C1 segment of cervical spinal cord (tissue), 14 donors: ENCODE results near the gene TRIP4.
A peak's percentile ranks its signal among the peaks of the same experiment; 100 is the strongest.
"Not testable (repeated sequence)": the region's sequence is repeated elsewhere in the genome, so short reads cannot be mapped to it uniquely, and the experiment has no call there.

ENCODE experiments used
- DNase-seq, 14 donors: peaks; one replicate each; lab custom pipeline; 2025; lab: John Stamatoyannopoulos, UW

The TRIP4 gene

DNA sequence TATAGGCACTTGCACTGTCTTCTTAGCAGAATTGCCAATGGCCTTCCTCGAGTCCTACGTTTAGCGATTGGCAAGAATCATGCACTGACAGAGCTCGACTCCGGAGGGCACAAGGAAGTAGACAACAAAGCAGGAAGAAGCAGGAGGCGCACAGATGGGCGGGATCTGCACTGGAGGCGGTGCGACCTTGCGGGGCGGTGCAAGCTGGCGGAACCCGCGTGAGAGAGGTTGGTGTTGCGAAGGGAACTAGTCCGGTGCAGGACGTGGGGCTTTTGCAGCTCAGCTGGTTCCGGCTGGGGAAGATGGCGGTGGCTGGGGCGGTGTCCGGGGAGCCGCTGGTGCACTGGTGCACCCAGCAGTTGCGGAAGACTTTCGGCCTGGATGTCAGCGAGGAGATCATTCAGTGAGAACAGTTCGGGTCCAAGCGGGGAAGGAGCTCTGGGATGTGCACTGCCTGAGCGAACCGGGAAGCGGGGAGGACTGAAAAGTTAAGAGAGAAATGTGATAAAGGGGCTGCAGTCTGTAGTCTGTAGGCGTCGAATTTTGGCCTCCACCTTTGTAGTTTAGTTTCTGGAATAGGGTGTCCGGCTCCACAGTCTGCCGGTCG is at the start of gene TRIP4:
Gene TRIP4 (plus strand): TSS at position 275 of the 607 bp plus-strand sequence. CDS start 28 bp downstream, at position 303.
- DNase-seq = peak; percentile 24 to 93 (median 84)

DNA sequence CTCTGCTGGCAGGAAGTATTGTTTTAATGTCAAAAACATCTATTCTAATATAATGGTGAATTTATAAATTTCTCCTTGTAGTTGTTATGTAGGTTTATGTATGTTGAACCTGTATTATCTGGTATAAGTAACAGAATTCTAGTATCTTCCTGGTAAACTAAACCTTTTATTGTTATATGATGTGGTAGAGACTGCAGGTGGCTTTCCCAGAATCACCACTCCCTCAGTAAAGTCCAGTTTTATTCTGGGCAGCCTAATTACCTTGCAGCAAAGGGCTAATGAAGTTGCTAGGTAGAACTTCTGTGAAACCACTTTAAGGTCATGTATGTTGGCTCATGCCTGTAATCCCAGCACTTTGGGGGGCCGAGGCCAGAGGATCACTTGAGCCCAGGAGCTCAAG is 47.3 kb upstream of the TRIP4 start:
- no peak for DNase-seq

DNA sequence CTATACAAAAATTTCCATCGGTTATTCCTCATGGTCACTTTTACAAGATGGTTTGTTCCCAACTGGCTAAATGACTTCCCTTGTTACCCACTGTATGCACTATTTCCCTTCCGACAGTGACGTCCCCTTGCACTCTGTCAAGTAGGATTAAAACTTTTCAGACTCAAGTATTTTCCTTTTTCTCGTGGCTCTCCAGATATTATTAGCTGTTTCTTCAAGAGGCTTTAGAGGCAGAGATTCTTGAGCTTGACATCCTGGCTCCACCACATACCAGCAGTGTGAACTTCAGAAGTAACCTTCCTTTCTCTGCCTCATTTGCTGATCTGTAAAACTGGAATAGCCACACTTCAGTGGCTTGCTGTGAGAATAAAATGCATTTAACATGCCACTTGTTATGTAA is 45.7 kb upstream of the TRIP4 start:
- DNase-seq = no peak

DNA sequence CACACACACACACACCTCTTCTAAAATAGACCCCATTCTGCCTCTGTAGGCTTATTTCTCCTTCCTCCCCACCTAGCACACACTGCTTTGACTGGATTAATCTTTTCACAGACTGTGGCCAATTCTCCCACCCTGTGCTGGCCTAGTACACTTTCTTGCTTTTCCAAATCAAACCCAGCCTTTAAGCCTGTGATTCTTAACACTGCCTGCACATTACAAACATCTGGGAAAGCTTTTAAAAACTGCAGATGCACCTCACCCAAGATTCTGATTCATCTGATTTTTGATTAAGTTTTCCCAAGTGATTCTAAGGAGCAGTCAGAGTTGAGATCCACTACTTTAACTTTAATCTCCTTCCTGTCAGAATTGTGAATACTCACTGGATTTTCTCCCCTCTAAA is 44.4 kb upstream of the TRIP4 start:
- DNase-seq = no peak

DNA sequence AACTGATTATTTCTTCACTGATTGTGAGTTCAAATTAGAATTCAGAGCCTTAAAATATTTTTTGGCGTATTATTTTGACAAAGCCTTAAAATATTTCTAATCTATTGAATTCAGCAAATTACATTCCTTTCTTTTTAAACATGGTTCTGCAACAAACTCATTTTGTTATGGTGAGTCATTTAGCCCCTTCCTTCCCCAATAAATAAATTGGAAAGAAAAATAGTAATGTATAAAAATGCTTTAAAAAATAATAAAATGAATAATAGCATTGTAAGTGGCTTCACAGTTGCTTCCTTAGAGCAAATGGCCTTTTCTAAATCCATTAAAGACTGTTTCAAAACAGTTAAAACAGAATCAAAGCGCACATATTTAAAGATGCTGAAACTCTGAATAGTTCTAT is 43.8 kb upstream of the TRIP4 start:
- DNase-seq = no peak

DNA sequence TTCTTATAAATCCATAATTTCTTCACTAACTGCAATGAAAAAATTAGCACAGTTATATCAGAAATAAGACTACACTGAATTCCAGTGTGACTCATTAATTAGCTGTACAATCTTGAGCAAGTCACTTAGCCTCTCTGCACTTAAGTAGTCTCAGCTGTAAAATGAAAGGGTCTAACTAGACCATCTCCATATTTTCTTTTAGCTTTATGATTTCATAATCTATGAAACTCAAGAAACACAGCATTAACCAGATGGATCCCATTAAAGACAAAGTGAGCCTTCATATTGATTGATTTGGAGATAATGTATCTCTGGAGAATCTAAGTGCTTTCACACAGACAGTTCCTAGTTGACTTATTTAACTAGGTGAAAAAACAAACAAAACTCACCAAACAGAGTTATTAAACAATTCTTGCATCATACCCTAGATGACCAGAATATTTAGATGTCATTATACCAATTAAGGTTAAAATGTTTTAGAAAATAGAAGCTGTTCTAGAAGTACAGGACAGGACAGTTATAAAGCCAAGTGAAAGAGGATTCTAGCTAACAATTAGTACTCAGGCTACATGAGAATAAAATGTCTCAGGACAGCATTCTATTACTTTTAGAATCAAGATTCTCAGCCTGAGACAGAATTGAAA is 42.9 kb upstream of the TRIP4 start:
- no peak for DNase-seq

DNA sequence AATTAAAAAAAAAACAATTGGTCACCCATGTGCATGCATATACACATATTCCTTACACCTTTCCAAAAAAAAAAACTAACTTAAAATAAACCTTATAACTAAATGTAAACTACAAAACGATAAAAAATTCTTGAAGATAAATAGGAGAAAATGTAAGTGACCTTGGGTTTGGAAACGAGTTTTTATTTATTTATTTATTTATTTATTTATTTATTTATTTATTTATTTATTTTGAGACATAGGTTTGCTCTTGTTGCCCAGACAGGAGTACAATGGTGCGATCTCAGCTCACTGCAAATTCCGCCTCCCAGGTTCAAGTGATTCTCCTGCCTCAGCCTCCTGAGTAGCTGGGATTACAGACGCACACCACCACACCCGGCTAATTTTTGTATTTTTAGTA is 41.4 kb upstream of the TRIP4 start:
- DNase-seq = not testable (repeated sequence)

DNA sequence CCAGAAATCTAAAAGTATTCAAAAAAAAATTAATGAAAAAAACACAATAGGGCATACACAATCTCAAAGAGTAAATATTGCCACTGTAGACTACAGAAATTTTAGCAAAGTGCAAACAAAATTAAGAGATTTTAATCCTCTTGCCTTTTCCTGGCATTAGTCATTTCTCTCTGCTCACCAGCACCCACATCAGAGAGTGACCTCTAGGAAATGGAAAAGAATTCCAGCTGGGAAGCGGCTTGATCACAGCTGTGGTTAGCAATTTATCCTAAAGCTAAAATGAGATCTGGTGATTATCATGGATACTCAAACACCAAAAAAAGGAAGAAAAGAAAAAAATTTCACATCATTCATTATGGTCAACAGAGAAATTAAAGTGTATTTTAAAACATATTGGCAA is 39.2 kb upstream of the TRIP4 start:
- no peak for DNase-seq

DNA sequence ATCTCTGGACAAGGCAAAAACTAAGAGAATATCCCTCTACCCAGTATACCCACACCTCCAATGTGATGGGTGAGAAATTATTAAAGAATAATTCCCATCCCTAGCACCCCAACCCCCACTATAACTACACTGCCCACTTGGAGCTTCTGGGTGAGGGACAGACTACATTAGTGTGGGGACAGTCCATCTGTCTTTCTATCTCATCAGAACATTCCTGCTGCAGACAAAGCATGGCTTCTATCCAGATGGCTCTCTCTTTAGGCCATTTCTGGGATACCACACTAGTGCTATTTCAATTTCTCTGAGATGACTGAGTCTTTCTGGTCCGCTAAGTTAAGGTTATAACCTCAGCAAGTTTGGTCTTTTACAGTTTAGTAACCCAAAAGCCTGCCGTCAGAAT is 38.3 kb upstream of the TRIP4 start:
- DNase-seq = no peak

DNA sequence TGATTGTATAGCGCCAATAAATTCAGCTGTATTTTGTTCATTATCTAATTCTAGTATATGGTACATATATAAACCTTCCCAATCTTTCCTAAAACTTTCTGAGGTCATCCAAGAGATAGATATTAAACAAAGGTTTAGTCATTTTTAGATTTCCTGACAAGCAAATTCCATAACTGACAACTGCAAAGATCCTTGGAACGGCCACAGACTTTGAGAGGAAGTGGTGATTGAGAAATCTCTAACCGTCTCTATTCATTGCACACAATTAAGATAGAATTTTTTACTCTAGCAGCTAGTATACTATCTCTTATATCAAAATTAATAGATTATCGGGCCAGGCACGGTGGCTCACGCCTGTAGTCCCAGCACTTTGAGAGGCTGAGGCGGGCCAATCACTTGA is 36.4 kb upstream of the TRIP4 start:
- no peak for DNase-seq

DNA sequence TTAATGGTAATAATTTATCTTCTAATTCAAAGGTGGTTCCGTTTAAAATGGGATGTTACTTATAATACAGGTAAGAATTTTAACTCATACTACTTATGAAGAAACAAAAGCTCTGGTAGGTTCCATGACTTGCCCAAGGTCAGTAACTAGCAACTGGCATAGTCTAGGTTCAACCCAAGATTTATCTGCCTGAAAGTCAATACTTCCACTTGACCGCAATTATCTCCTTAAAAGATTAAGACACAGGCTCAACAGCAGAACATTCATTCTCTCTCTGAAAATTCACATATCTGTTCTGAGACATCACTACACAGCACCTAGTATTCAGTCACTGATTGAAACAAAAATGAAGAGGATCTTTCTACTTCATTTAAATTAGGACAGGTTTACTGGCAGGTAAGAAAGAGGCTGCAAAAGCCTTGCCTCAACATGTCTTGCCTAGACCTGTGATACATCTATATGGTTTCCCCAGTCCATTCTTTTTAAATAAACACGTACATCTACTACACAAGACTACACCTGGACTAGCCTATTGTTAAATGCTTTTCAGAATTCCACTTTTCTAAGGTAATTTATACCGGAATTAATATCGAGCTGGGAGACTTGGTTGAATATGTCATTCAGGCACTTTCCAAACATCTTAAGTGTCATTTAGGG is 32.8 kb upstream of the TRIP4 start:
- no peak for DNase-seq

DNA sequence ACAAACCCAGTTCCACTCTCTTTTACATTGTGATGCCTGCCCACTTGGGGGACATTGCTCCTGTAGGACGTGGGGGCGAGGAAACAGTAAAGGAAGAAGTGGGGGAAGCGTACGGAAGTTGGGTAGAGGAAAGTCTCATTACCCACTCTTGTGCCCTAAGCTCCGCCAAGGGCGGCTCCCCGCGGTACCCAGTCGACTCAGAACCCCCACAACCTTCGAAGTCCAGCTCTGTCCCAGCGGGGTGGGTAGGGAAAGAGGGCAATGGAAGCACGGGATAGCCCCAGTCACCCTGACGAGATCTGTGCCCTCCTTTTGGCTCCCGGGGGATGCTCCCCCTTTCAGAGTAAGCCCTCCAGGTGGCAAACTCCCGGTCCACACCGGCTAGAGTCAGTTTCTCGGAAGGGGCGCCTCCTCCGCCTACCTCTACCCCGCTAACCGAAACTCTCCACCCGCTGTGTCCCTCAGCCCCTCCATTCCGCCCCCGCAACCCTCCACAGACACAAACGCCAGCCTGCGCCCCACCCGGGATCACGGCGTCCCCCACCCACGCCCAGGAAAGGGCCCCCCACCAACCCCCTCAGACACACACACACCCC is 32.2 kb upstream of the TRIP4 start:
- DNase-seq = peak in 4 of 14 donors; percentile 20 to 31 (median 24)

DNA sequence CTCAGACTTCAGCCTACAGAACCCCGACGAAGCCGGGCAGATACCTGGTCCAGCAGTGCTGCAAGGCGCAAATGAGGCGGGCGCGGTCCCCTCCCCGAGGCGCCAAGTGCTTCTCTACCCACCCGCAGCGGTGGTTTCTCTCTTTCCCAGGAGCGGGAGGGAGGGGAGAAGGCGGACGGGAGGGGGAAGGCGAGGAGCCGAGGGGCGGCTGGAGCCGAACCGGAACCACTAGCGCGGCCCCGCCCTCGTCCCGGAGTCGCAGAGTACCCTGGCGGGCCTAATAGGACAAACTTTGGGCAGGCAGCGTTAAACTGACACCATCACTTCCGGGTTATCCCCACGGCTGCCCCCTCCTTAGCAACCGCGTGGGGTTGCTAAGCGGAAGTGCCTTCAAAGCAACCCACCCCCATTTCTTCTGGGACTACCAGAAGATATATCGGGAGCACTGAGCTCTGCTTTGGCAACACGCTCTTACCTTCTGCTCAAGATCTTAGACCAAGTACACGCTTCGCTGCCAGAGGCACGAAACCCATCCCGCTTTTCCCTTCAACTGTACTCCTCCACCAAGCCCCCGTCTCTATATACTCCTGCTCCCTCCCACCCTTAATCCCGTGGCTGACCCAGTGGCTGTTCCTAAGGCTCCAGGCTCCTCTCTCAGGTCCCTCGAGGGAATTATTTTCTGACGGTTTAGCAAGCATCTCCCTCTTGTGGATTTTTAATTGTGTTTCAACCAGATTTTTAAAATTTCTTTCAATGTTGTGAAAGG is 31.5 kb upstream of the TRIP4 start, which contains the start of gene CSNK1G1:
Gene CSNK1G1 (minus strand): TSS at position 230 of the 766 bp plus-strand sequence. CDS start 55,674 bp downstream, outside the sequence.
- DNase-seq = peak; percentile 15 to 95 (median 88)

DNA sequence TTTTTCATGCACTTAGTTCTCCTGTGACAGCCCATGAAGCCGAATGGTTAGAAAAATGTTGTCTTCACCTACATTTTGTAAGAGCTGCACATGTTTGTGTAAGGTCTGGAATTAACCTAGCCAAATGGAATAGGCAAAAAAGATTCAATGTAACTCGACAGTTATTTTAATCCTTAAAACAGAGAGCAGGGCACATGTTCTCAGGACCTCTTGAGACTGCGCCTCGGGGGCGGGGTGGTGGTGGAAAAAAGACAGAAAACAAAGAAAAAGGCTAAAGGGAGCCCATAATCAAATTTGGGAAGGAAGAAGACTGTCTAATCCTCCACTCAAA is 31.0 kb upstream of the TRIP4 start:
- DNase-seq = no peak

DNA sequence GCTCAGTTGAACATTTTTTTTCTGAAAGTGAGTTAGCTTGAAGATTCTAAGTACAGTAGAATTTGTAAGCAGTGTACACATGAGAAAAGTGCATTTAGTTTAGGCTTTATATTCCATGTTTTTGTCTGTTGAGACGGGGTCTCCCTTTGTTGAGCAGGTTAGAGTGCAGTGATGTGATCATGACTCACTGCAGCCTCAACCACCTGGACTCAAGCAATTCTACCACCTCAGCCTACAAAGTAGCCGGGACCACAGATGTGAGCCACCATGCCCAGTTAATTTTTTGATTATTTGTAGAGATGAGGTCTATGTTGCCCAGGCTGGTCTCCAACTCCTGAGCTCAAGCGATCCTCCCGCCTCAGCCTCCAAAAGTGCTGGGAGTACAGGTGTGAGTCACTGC is 26.4 kb upstream of the TRIP4 start:
- no peak for DNase-seq

DNA sequence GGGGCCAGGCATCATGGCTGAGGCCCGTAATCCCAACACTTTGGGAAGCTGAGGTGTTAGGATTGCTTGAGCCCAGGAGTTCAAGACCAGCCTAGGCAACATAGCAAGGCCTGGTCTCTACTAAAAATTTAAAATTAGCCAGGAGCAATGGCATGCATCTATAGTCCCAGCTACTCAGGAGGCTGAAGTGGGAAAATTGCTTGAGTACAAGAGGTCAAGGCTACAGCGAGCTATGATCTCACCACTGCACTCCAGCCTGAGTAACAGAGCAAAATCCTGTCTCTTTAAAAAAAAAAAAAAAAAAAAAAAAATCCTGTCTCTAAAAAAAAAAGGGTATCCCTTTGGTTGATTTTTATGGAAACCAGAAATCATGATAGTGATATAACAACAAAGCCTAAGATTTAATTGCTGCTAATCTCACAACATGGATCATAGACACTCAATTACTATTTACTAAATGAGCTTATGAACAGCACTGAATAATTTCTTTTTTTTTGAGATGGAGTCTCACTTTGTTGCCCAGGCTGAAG is 18.5 kb upstream of the TRIP4 start:
- DNase-seq = no peak

DNA sequence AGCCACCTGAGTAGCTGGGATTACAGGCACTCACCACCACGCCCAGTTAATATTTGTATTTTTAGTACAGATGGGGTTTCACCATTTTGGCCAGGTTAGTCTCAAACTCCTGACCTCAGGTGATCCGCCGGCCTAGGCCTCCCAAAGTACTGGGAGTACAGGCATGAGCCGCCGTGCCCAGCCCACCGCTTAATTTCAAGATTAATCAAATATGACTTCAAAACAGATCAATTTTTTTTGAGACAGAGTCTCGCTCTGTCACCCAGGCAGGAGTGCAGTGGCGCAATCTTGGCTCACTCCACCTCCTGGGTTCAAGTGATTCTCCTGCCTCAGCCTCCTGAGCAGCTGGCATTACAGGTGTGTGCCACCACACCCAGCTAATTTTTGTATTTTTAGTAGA is 16.3 kb upstream of the TRIP4 start:
- DNase-seq = not testable (repeated sequence)

DNA sequence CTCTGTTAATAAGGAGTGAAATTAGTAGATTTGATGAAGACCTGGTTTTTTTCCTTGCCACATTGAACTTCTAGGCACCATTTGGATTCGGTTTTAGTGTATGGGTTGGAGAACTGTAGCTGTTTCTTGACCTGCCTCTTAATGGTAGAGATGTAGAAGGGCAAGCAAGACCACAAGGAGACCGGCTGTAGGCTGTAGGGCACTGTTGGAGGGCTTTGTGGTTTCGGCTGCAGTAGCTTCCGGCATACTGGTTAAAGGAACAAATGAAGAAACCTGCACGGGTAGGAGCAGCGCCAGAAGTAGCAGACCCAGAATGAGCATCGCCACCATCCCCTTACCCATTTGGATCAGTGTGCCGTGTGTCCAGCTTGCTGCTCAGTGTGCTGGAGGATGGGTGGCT is 14.3 kb upstream of the TRIP4 start:
- no peak for DNase-seq

DNA sequence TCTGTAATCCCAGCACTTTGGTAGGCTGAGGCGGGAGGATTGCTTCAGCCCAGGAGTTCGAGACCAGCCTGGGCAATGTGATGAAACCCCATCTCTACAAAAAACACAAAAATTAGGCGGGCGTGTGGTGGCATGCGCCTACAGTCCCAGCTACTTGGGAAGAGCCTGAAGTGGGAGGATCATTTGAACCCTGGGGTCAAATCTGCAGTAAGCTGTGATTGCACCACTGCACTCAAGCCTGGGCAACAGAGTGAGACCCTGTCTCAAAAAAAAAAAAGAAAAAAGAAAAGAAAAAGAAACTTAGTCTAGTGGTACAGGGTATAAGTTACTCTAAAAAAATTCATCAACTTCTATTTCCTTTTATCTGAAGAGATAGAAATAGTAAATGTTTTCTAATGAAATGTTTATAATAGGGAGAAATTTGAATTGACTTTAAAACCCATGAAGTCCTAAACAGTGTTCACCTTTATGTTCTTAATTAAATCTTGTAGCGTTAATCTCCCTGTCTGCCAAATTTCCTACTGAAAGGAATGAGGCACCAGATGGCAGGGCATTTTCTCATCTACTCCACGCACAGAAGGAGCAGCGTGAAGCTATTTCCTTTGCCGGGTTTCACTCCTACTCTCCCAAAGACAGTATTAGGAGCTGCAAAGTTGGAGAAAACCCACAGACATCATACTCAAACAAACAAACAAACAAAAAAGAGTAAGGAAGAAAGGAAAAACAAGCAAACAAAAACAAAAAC is 8.2 kb upstream of the TRIP4 start:
- no peak for DNase-seq

DNA sequence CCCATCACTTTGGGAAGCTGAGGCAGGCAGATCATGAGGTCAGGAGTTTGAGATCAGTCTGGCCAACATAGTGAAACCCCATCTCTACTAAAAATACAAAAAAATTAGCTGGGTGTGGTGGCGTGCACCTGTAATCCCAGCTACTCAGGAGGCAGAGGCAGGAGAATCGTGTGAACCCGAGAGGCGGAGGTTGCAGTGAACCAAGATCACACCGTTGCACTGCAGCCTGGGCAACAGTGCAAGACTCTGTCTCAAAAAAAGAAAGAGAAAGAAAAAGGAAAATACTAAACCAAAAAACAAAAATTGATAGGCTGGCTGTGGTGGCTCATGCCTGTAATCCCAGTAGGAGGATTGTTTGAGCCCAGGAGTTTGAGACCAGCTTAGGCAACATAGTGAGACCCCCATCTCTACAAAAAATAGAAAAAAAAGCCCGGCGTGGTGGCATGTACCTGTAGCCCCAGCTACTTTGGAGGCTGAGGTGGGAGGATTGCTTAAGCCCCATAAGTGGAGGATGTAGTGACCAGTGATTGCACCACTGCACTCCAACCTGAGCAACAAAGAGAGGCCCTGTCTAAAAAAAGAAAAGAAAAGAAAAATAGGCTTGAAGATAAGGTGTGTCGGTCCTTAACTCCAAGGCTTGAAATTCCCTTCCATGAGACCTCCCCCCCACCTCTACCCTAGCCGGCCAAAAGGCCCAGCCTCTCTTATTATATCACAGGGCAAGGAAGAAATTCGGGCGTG is 7.3 kb upstream of the TRIP4 start:
- not testable (repeated sequence) for DNase-seq
